Suprapubic skin (tissue), 4 donors: ENCODE measurements around the gene GALNT7. TPM values are rescaled to one million over a fixed set of nuclear protein-coding genes. Genes with fewer than 3 reads are reported as not detected.

Source experiments
- DNase-seq, 2 donors: peaks; one replicate each; pipeline ENCODE4 v3.0.0-alpha.2; 2019; ENCODE audit warnings: low spot score in 2 of 2
- H3K27ac ChIP-seq: fragments of 200-600 bp; sonication (generic); one replicate; pipeline ENCODE4 v1.5.1; 2019
- H3K27me3 ChIP-seq: fragments of 200-600 bp; sonication (generic); one replicate; pipeline ENCODE4 v1.5.1; 2019
- H3K36me3 ChIP-seq: fragments of 200-600 bp; sonication (generic); one replicate; pipeline ENCODE4 v1.5.1; 2019
- H3K4me1 ChIP-seq: fragments of 200-600 bp; sonication (generic); one replicate; pipeline ENCODE4 v1.5.1; 2019
- H3K4me3 ChIP-seq: fragments of 200-600 bp; sonication (generic); one replicate; pipeline ENCODE4 v1.5.1; 2019; ENCODE audit warnings: mild to moderate bottlenecking
- H3K9me3 ChIP-seq: fragments of 200-600 bp; sonication (generic); one replicate; pipeline ENCODE4 v1.5.1; 2019
- EP300 ChIP-seq: sonication (generic); formaldehyde crosslinking; IDR thresholded peaks from one replicate; pipeline ENCODE4 v1.6.1; 2017; ENCODE audit warnings: antibody characterized with exemption
- POLR2A ChIP-seq, 2 donors: fragments of 450-650 bp; IDR thresholded peaks; one replicate each; pipeline ENCODE4 v1.6.1; 2017; ENCODE audit warnings: antibody characterized with exemption in 2 of 2, mild to moderate bottlenecking in 2 of 2, moderate library complexity in 2 of 2
- POLR2AphosphoS5 ChIP-seq, 3 donors: sonication (generic); formaldehyde crosslinking; IDR thresholded peaks; one replicate each; pipeline ENCODE4 v1.6.1; 2017; ENCODE audit warnings: antibody characterized with exemption in 3 of 3
- WGBS: methylation state at CpG from one replicate; pipeline ENCODE4 v1.1.5; 2018; 5-methylcytosine and 5-hydroxymethylcytosine counted together
- total RNA-seq, 4 donors: library from RNA; depleted of rRNA; stranded (reverse); fragments of >200 nt; gene quantifications; one replicate each; pipeline ENCODE4 v1.1.0, GENCODE V29; 2016
- TF ChIP-seq, protein P1 (sequence below), 2 donors: fragments of 200-600 bp in 1 of 2; fragments of 450-650 bp in 1 of 2; sonication (generic) in 1 of 2; IDR thresholded peaks; one replicate each; pipeline ENCODE4 v1.5.1; 2016 to 2019; ENCODE audit warnings: antibody characterized with exemption in 2 of 2, mild to moderate bottlenecking in 1 of 2, moderate library complexity in 1 of 2

The GALNT7 gene
- total RNA-seq, 4 donors from 2014 or later, result 7.9 to 13.4 (median 9.5) TPM

DNA sequence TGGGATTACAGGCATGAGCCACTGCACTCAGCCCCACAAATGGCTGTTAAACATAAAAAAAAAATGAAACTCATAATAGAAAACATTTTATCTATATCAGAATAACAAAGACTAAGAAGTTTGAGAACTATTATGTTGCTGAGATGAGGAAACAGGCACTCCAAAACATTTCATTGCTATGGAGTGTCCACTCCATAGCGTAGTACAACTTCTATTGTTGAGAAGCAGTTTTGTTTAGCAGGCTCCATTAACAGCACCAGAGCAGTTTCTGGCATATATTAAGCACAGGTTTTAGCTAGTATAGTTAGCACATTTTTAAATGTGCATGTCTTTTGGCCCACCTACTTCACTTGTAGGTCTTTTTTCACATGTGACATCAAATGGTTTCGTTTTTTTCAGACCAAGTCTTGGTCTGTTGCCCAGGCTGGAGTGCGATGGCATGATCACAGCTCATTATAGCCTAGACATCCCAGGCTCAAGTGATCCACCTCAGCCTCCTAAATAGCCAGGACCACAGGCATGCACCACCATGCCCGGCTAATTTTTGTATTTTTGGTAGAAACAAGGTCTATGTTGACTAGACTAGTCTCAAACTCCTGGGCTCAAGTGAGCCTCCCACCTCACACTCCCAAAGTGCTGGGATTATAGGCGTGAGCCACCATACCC, 159.8 kb downstream of the GALNT7 start:
- Histone ChIP-seq H3K4me1 (peaks cover 23% of the 10 kb centered on the region), H3K27ac (no peak overlapping the region), H3K4me3 (no peak overlapping the region), H3K27me3 (no peaks in the 10 kb centered on the region), H3K36me3 (peaks cover 37% of the 10 kb centered on the region), H3K9me3 (no peaks in the 10 kb centered on the region)
- 89% methylated on average over 5 of the region's 5 CpGs for WGBS
- DNase-seq, result no peak
- TF ChIP-seq, protein P1, sequence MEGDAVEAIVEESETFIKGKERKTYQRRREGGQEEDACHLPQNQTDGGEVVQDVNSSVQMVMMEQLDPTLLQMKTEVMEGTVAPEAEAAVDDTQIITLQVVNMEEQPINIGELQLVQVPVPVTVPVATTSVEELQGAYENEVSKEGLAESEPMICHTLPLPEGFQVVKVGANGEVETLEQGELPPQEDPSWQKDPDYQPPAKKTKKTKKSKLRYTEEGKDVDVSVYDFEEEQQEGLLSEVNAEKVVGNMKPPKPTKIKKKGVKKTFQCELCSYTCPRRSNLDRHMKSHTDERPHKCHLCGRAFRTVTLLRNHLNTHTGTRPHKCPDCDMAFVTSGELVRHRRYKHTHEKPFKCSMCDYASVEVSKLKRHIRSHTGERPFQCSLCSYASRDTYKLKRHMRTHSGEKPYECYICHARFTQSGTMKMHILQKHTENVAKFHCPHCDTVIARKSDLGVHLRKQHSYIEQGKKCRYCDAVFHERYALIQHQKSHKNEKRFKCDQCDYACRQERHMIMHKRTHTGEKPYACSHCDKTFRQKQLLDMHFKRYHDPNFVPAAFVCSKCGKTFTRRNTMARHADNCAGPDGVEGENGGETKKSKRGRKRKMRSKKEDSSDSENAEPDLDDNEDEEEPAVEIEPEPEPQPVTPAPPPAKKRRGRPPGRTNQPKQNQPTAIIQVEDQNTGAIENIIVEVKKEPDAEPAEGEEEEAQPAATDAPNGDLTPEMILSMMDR (IDR thresholded peaks at IDR 0.05), result no peak
- no peak for TF ChIP-seq EP300
- no peak for TF ChIP-seq POLR2AphosphoS5 (IDR thresholded peaks at IDR 0.05)
- TF ChIP-seq POLR2A (IDR thresholded peaks at IDR 0.05), result no peak

DNA sequence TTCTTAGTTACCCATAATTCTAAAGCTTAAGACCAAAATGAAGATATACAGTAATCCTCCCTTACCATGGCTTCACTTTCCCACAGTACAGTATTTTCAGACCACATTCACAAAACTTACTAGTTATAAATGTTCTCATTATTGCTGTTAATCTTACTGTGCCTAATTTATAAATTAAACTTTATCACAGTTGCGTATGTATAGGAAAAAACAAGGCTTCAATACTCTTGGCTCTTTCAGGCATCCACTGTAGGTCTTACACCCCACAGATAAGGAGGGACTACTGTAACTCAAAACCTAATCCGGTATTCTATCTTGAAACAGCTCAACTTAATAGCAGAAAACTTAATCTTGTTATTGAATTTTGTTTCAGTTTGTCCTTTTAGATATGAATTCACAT, 162.0 kb downstream of the GALNT7 start:
- DNase-seq, result no peak
- peaks cover 28% of the 10 kb centered on the region for H3K4me1 ChIP-seq
- TF ChIP-seq, protein P1 (IDR thresholded peaks at IDR 0.05), result no peak
- TF ChIP-seq POLR2AphosphoS5 (IDR thresholded peaks at IDR 0.05) (no peak), EP300 (no peak), POLR2A (IDR thresholded peaks at IDR 0.05) (no peak)
- 90% methylated on average over 2 of the region's 2 CpGs for WGBS
- H3K27ac ChIP-seq, result no peak overlapping the region
- H3K4me3 ChIP-seq, result no peak overlapping the region
- H3K27me3 ChIP-seq, result no peaks in the 10 kb centered on the region
- peaks cover 37% of the 10 kb centered on the region for H3K36me3 ChIP-seq
- H3K9me3 ChIP-seq, result no peaks in the 10 kb centered on the region

DNA sequence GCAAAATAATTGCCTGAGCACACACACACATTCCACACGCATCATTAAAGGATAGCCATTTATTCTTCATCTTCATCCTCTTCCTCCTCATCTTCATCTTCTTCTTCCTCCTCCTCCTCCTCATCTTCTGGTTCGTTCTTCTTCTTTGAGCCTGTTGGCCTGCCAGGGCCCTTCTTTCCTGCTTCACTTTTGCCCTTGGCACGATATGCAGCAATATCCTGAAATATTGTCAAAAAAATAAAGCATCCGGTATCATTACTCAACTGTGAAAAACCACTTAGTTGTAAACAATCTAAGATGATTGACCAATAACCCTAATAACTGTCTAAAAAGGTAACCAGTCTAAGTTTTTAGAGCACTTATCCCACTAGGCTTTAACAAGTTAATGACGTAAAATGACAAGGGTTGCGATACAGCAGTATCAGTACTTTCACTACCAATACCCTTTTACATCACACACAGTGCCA, 163.4 kb downstream of the GALNT7 start:
- TF ChIP-seq POLR2A (IDR thresholded peaks at IDR 0.05), result no peak
- TF ChIP-seq, protein P1 (IDR thresholded peaks at IDR 0.05), result no peak
- TF ChIP-seq POLR2AphosphoS5 (IDR thresholded peaks at IDR 0.05), result no peak
- TF ChIP-seq EP300, result no peak
- Histone ChIP-seq H3K27me3 (no peaks in the 10 kb centered on the region), H3K36me3 (peaks cover 37% of the 10 kb centered on the region), H3K9me3 (no peaks in the 10 kb centered on the region), H3K4me1 (peaks cover 28% of the 10 kb centered on the region), H3K27ac (no peak overlapping the region), H3K4me3 (peak overlapping the region; percentile 98)
- DNase-seq, result no peak
- WGBS, result 40% methylated on average over 6 of the region's 6 CpGs

DNA sequence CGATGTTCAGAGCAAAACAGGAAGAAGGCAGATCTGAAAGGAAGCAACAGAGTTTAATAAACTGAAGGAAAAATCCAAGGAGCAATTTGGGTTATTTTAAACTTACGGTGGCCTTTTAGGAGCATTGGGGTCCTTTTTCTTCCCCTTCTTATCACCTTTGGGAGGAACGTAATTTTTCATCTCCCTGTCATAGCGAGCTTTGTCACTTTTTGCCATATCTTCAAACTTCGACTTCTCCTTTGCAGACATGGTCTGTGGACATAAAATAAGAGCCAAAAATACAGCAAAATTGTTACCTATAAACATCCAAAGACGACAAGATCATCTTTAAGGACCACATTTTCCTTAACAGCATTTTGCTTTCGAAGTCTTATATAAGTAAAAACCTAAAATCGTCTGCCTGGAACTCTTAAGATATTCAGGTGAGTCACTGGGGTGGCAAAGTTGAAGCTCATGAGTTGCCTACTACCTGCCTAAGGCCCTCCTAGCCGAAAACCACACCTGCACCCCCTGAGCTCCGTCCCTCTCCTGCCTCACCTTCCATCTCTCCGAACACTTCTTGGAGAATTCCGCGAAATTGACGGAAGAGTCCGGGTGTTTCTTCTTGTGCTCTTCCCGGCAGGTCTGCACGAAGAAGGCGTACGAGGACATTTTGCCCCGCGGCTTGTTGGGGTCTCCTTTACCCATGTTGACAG, 164.5 kb downstream of the GALNT7 start:
- no peak for DNase-seq
- TF ChIP-seq POLR2AphosphoS5 (IDR thresholded peaks at IDR 0.05), result no peak
- no peak for TF ChIP-seq EP300
- TF ChIP-seq, protein P1 (IDR thresholded peaks at IDR 0.05), result no peak
- TF ChIP-seq POLR2A (IDR thresholded peaks at IDR 0.05), result no peak
- H3K9me3 ChIP-seq, result no peaks in the 10 kb centered on the region
- H3K36me3 ChIP-seq, result peaks cover 30% of the 10 kb centered on the region
- no peaks in the 10 kb centered on the region for H3K27me3 ChIP-seq
- peak overlapping the region; percentile 98 for H3K4me3 ChIP-seq
- H3K27ac ChIP-seq, result peak overlapping the region; percentile 99
- peaks cover 28% of the 10 kb centered on the region for H3K4me1 ChIP-seq
- WGBS, result 6% methylated on average over 21 of the region's 21 CpGs

DNA sequence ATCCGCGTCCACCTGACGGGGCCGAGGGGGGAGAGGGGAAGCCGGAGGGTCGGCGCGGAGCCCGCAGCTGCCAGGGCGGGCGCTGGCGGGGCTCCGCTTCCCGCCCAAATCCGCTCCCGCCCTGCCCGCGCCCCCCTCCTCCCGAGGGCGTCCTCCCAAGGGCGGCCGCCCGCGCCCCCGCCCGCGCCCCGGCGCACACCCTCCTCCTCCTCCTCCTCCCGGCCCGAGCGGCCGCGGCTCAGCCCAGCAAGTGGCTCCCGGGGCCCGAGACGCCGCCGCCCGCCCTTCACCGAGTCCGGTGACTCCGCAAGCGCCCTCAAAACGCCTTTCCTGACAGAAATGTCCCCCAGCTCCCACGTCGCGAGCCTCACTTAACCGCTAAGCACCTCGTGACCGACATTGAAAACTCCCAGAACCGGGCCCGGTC, 165.1 kb downstream of the GALNT7 start:
- Histone ChIP-seq H3K27me3 (no peaks in the 10 kb centered on the region), H3K27ac (peak overlapping the region; percentile 99), H3K9me3 (no peaks in the 10 kb centered on the region), H3K36me3 (peaks cover 24% of the 10 kb centered on the region), H3K4me3 (peak overlapping the region; percentile 98), H3K4me1 (peaks cover 28% of the 10 kb centered on the region)
- no peak for TF ChIP-seq POLR2AphosphoS5 (IDR thresholded peaks at IDR 0.05)
- TF ChIP-seq, protein P1 (IDR thresholded peaks at IDR 0.05), result no peak
- no peak for TF ChIP-seq EP300
- TF ChIP-seq POLR2A (IDR thresholded peaks at IDR 0.05), result no peak
- DNase-seq, result peak; percentile 82 to 84
- 0% methylated on average over 1 of the region's 53 CpGs for WGBS
